Osteoblast (primary cell): ENCODE results near the gene GLRX5. TPM values are rescaled to one million over a fixed set of nuclear protein-coding genes. Genes with fewer than 3 reads are reported as not detected.

Source experiments
- DNase-seq: peaks from one replicate; pipeline ENCODE4 v3.0.0; 2011; ENCODE audit warnings: low spot score, mixed read lengths; ENCODE audit not compliant: insufficient read length; ENCODE audit errors: missing footprints
- H2AFZ ChIP-seq: 2 replicates; pipeline ENCODE4 v1.6.0; 2011; ENCODE audit warnings: mild to moderate bottlenecking, low read length
- H3K27ac ChIP-seq: 2 replicates; pipeline ENCODE4 v1.5.1; 2011; ENCODE audit warnings: mild to moderate bottlenecking, low read depth, low read length, moderate library complexity
- H3K27me3 ChIP-seq: 2 replicates; pipeline ENCODE4 v1.6.0; 2012; ENCODE audit warnings: mild to moderate bottlenecking, control low read depth, inconsistent platforms, low read length, moderate library complexity; ENCODE audit not compliant: insufficient read depth
- H3K36me3 ChIP-seq: 2 replicates; pipeline ENCODE4 v1.5.1; 2011; ENCODE audit warnings: mild to moderate bottlenecking, low read length, control low read depth, moderate library complexity; ENCODE audit not compliant: insufficient read depth
- H3K4me1 ChIP-seq: 2 replicates; pipeline ENCODE4 v1.5.1; 2011; ENCODE audit warnings: mild to moderate bottlenecking, low read length, control low read depth, moderate library complexity; ENCODE audit not compliant: insufficient read depth
- H3K4me2 ChIP-seq: 2 replicates; pipeline ENCODE4 v1.6.0; 2011; ENCODE audit warnings: mild to moderate bottlenecking, low read length; ENCODE audit not compliant: insufficient read depth
- H3K4me3 ChIP-seq: fragments of 200-600 bp; sonication (generic); 3 replicates; pipeline ENCODE4 v1.5.1; 2012; ENCODE audit warnings: mild to moderate bottlenecking, low read length, inconsistent platforms; ENCODE audit not compliant: insufficient read depth
- H3K79me2 ChIP-seq: 2 replicates; pipeline ENCODE4 v1.6.0; 2012; ENCODE audit warnings: mild to moderate bottlenecking, low read length, control low read depth, inconsistent platforms; ENCODE audit not compliant: insufficient read depth
- H3K9me3 ChIP-seq: 2 replicates; pipeline ENCODE4 v1.5.1; 2011; ENCODE audit warnings: low read depth, low read length, control low read depth
- H4K20me1 ChIP-seq: 2 replicates; pipeline ENCODE4 v1.6.0; 2012; ENCODE audit warnings: mild to moderate bottlenecking, low read length, control low read depth; ENCODE audit not compliant: insufficient read depth
- CTCF ChIP-seq: IDR thresholded peaks from 2 replicates; pipeline ENCODE4 v1.5.1; 2011; ENCODE audit warnings: mild to moderate bottlenecking, low read depth, low read length, moderate library complexity; ENCODE audit errors: extremely low read depth
- total RNA-seq: library from RNA; depleted of rRNA; stranded (reverse); fragments of >200 nt; gene quantifications from 2 replicates; pipeline ENCODE4 v1.2.3, GENCODE V29; 2012

GLRX5 gene
- total RNA-seq, 1 donor, result 19.9 TPM

DNA sequence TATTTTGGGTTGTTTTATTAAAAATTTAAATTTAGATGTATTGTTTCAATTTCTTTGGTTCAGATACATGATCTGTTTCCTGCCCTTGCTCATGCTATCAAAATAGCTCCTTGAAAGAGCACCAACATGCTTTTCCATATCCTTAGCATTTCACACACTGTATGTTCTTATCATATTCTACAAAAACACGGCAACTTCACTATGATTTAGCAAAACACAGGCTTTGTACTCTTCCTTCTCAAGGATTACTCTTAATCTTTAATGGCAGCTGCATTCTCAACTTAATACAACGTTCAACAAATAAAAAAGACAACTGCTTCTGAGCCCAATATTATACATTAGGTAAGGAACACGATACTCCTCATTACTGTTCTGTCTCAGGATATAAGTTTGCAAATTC is 2.9 kb upstream of the GLRX5 start:
- H3K4me3 ChIP-seq, result peak overlapping the region; percentile 81
- H4K20me1 ChIP-seq, result peaks cover 21% of the 10 kb centered on the region
- no peaks in the 10 kb centered on the region for H3K36me3 ChIP-seq
- H3K27ac ChIP-seq, result peak overlapping the region; percentile 94
- H2AFZ ChIP-seq, result no peak overlapping the region
- DNase-seq, result no peak
- no peak for TF ChIP-seq CTCF
- peak overlapping the region; percentile 94 for H3K4me2 ChIP-seq
- no peaks in the 10 kb centered on the region for H3K9me3 ChIP-seq
- peaks cover 70% of the 10 kb centered on the region for H3K79me2 ChIP-seq
- no peaks in the 10 kb centered on the region for H3K27me3 ChIP-seq
- H3K4me1 ChIP-seq, result peaks cover 61% of the 10 kb centered on the region

DNA sequence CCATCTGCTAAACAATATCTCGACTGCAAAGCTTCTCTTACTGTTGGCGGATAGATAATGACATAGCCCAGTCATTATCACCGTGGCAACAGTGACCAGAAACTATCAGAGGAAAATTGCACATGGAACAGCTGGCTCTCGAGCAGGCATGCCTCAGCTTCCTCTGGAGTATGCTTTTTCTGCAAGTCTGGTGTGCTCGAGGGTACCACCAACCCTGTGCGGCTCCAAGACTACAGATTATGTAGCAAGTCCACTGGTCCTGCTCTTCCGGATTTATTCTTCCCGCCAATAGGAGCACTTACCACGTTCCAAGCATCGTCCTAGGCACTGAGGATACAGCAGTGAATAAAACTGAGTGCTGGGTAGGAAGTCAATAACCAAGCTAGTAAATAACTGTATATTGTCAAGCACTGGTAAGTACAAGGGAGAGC is 1.4 kb upstream of the GLRX5 start:
- DNase-seq, result peak; percentile 95
- no peaks in the 10 kb centered on the region for H3K27me3 ChIP-seq
- H3K4me3 ChIP-seq, result peak overlapping the region; percentile 81
- TF ChIP-seq CTCF, result no peak
- peaks cover 84% of the 10 kb centered on the region for H3K79me2 ChIP-seq
- H3K9me3 ChIP-seq, result no peaks in the 10 kb centered on the region
- peak overlapping the region; percentile 94 for H3K4me2 ChIP-seq
- H3K4me1 ChIP-seq, result peaks cover 55% of the 10 kb centered on the region
- H3K36me3 ChIP-seq, result no peaks in the 10 kb centered on the region
- peak overlapping the region; percentile 17 for H2AFZ ChIP-seq
- peak overlapping the region; percentile 94 for H3K27ac ChIP-seq
- H4K20me1 ChIP-seq, result peaks cover 22% of the 10 kb centered on the region

GRCh38 chr14:95533822-95534221 is 1.0 kb upstream of the GLRX5 start:
- TF ChIP-seq CTCF, result no peak
- Histone ChIP-seq H3K4me2 (peak overlapping the region; percentile 94), H3K79me2 (peaks cover 88% of the 10 kb centered on the region), H3K4me3 (peak overlapping the region; percentile 81), H3K27me3 (no peaks in the 10 kb centered on the region), H2AFZ (peak overlapping the region; percentile 17), H3K9me3 (no peaks in the 10 kb centered on the region), H3K27ac (peak overlapping the region; percentile 94), H3K4me1 (peaks cover 54% of the 10 kb centered on the region), H3K36me3 (no peaks in the 10 kb centered on the region), H4K20me1 (peaks cover 26% of the 10 kb centered on the region)
- no peak for DNase-seq

DNA sequence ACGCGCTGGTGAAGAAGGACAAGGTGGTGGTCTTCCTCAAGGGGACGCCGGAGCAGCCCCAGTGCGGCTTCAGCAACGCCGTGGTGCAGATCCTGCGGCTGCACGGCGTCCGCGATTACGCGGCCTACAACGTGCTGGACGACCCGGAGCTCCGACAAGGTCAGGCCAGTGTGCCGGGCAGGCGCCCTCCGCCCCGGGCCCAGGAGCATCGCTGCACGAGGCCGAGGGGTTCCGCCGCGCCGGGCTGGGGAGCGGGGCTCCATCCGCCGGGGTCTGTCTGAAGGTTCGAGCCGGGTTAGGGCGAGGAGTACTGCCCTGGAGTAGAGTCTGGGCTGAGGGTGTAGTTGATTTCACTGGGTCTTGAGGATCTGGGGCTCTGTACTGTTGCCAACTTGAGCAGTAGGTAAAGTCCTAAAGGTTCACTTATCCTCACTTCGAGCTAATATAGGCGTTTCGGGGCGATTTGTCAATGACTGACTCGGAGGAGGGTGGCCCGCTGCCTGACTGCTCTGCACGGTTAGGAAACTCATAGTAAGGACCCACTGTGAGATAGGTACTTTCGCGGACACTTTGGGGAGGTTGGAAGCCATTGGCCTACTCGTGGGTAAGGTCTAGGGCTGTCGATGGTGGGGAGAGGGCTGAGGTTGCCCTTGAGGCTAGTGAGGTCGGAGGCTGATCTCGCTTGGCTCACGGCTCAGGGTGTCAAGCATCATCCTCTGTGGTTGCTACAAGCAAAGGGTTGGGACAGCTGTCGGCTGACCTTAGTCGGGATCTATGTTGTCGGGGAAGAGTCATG is 574 bp downstream of the GLRX5 start:
- peak overlapping the region; percentile 81 for H3K4me3 ChIP-seq
- DNase-seq, result peak; percentile 82
- H3K79me2 ChIP-seq, result peaks cover 87% of the 10 kb centered on the region
- H3K4me2 ChIP-seq, result peak overlapping the region; percentile 88
- H3K27ac ChIP-seq, result peak overlapping the region; percentile 67
- H3K4me1 ChIP-seq, result peaks cover 48% of the 10 kb centered on the region
- no peaks in the 10 kb centered on the region for H3K27me3 ChIP-seq
- no peak for TF ChIP-seq CTCF
- H3K36me3 ChIP-seq, result no peaks in the 10 kb centered on the region
- peaks cover 33% of the 10 kb centered on the region for H4K20me1 ChIP-seq
- no peaks in the 10 kb centered on the region for H3K9me3 ChIP-seq
- peak overlapping the region; percentile 77 for H2AFZ ChIP-seq
